Activated T-cell treated with anti-CD3 and anti-CD28 coated beads, Interleukin-2, amount 50 U/mL, for 72 hours (primary cell): ENCODE results near the gene DRAM1. TPM values are rescaled to one million over a fixed set of nuclear protein-coding genes. Genes with fewer than 3 reads are reported as not detected.
"Not testable (repeated sequence)": the region's sequence is repeated elsewhere in the genome, so short reads cannot be mapped to it uniquely, and the experiment has no call there.

Source experiments
- ATAC-seq, 2 donors: fragments of 150-1000 bp; cut with Tn5 transposase; replicated peaks in 1 of 2; 2 replicates each; pipeline ENCODE4 v1.10.0; 2021; ENCODE audit warnings: moderate library complexity in 2 of 2, mild to moderate bottlenecking in 1 of 2
- DNase-seq, 2 donors: peaks; one replicate each; pipeline ENCODE4 v3.0.0; 2021 to 2022; ENCODE audit warnings: mixed read lengths in 1 of 2
- H3K27ac Mint-ChIP-seq: one replicate; pipeline ENCODE4 v1.8.0; 2022; ENCODE audit warnings: mild to moderate bottlenecking, moderate library complexity, mixed read lengths
- H3K27me3 Mint-ChIP-seq: one replicate; pipeline ENCODE4 v1.8.0; 2022; ENCODE audit warnings: low read depth, mixed read lengths
- H3K36me3 Mint-ChIP-seq, 2 donors: one replicate each; pipeline ENCODE4 v1.8.0; 2022; ENCODE audit warnings: mixed read lengths in 2 of 2, mild to moderate bottlenecking in 1 of 2; ENCODE audit not compliant: insufficient read depth in 2 of 2
- H3K4me1 Mint-ChIP-seq: one replicate; pipeline ENCODE4 v1.8.0; 2022; ENCODE audit warnings: low read depth, mixed read lengths
- H3K4me3 Mint-ChIP-seq, 2 donors: one replicate each; pipeline ENCODE4 v1.8.0; 2022; ENCODE audit warnings: mild to moderate bottlenecking in 2 of 2, mixed read lengths in 2 of 2, moderate library complexity in 2 of 2
- H3K9me3 Mint-ChIP-seq, 2 donors: one replicate each; pipeline ENCODE4 v1.8.0; 2022; ENCODE audit warnings: mixed read lengths in 2 of 2
- total RNA-seq, 2 donors: library from RNA; stranded (reverse); gene quantifications; one replicate each; pipeline ENCODE4 v1.2.3, GENCODE V29; 2022

Gene DRAM1
- total RNA-seq, 2 donors from 2014 or later, result 6.4 to 9.9 TPM

DNA sequence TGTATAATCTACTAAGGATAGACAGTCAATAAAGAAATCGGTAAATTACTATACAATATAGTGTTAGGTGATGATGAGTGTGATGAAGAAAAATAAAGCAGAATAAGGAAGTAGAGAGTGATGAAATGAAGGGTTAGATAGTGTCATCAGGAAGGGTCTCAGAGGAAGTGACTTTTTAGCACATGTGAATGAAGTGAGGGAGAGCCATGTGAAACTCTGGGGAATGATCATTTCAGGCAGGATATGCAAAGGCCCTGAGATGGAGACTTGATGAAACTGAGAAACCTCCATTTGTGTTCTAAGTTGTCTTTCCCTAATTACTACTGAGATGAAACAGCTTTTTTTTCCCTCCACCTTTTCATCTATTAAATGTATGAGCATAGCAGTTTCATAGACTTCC is 27.2 kb upstream of the DRAM1 start:
- no peak for DNase-seq
- Mint-ChIP-seq H3K36me3 (no peaks in the 10 kb centered on the region), H3K9me3 (no peaks in the 10 kb centered on the region), H3K4me3 (no peak overlapping the region), H3K4me1 (peaks cover 13% of the 10 kb centered on the region), H3K27ac (no peak overlapping the region), H3K27me3 (no peaks in the 10 kb centered on the region)
- ATAC-seq, result no peak

- no peak overlapping the region for H3K27ac Mint-ChIP-seq
- peaks cover 3 to 6% of the 10 kb centered on the region in 2 donors for H3K9me3 Mint-ChIP-seq
- no peak overlapping the region for H3K4me3 Mint-ChIP-seq
- ATAC-seq (no peak), DNase-seq (no peak)
- H3K36me3 Mint-ChIP-seq, result peaks cover 0 to 7% of the 10 kb centered on the region in 2 donors
- H3K27me3 Mint-ChIP-seq, result peaks cover 6% of the 10 kb centered on the region
- peaks cover 23% of the 10 kb centered on the region for H3K4me1 Mint-ChIP-seq
Observed at GRCh38 chr12:101852998-101853397, 24.4 kb upstream of the DRAM1 start.

GRCh38 chr12:101854747-101855146 is 22.6 kb upstream of the DRAM1 start:
- DNase-seq (no peak), ATAC-seq (no peak)
- peaks cover 0 to 7% of the 10 kb centered on the region in 2 donors for H3K36me3 Mint-ChIP-seq
- peaks cover 6% of the 10 kb centered on the region for H3K27me3 Mint-ChIP-seq
- no peak overlapping the region for H3K4me3 Mint-ChIP-seq
- no peak overlapping the region for H3K27ac Mint-ChIP-seq
- peaks cover 23% of the 10 kb centered on the region for H3K4me1 Mint-ChIP-seq
- peaks cover 3 to 6% of the 10 kb centered on the region in 2 donors for H3K9me3 Mint-ChIP-seq

DNA sequence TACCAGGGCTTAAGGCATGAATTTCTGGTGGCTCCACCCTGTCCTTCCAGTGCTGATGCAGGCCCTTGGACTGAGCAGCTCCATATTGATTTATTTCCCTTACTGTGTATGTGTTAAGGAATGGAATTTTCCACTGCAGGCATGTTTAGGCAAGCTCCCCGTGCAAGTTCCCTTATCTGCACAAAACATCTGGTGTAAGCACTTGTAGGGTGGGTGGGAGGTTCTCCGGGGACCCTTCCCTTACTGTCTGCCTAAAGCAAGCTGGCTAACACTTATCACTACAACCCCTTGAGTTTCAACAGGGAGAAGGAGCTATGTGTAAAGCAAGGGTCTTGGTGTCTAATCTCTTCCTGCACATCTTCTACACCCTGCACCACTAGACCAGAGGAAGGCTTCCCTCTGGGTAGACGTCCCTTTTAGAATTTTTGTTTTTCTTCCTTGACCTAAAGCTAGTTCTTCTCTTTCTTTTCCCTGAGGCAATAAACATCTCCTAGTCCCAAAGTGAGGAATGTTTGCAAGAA is 22.0 kb upstream of the DRAM1 start:
- Mint-ChIP-seq H3K4me3 (no peak overlapping the region), H3K36me3 (peaks cover 0 to 7% of the 10 kb centered on the region in 2 donors), H3K9me3 (peaks cover 3 to 6% of the 10 kb centered on the region in 2 donors), H3K27ac (no peak overlapping the region), H3K4me1 (peaks cover 16% of the 10 kb centered on the region), H3K27me3 (peaks cover 6% of the 10 kb centered on the region)
- ATAC-seq, result no peak
- DNase-seq, result no peak

GRCh38 chr12:101855976-101856375 is 21.4 kb upstream of the DRAM1 start:
- Mint-ChIP-seq H3K27ac (no peak overlapping the region), H3K4me3 (no peak overlapping the region), H3K9me3 (peaks cover 3 to 6% of the 10 kb centered on the region in 2 donors), H3K4me1 (peaks cover 11% of the 10 kb centered on the region), H3K27me3 (peaks cover 6% of the 10 kb centered on the region), H3K36me3 (peaks cover 0 to 7% of the 10 kb centered on the region in 2 donors)
- ATAC-seq, result no peak
- no peak for DNase-seq

- DNase-seq, H3K4me3 Mint-ChIP-seq, H3K9me3 Mint-ChIP-seq, H3K27me3 Mint-ChIP-seq, H3K27ac Mint-ChIP-seq, H3K36me3 Mint-ChIP-seq, ATAC-seq, H3K4me1 Mint-ChIP-seq: not testable (repeated sequence)
Observed at GRCh38 chr12:101856614-101857013, 20.8 kb upstream of the DRAM1 start.

DNA sequence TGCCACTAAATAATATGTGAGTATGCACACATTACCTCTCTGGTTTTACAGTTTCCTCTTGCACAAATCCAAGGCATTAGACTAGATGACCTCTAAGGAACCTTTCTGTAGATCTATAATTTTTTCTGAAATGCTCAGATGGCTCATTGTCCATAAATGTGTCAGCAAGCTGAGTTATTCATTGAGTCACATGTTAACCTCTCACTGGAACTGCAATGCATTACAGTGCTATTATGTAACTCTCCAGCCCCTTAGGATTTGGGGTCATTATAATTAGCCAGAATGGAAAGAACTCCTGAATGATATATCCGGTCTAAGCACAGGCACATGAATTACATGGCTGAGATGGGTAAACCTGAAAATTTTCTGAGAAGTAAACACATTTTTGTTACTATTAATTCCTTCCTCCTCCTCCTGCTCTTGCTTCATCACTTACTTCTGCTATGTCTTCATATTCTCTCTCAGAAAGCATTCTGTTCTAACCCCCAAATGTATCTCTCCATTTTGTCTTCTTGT is 20.3 kb upstream of the DRAM1 start:
- peak; percentile 23 to 59 for ATAC-seq
- Mint-ChIP-seq H3K27me3 (peaks cover 6% of the 10 kb centered on the region), H3K4me3 (no peak overlapping the region), H3K36me3 (peaks cover 0 to 7% of the 10 kb centered on the region in 2 donors), H3K4me1 (peaks cover 9% of the 10 kb centered on the region), H3K27ac (no peak overlapping the region), H3K9me3 (peaks cover 3 to 6% of the 10 kb centered on the region in 2 donors)
- no peak for DNase-seq

GRCh38 chr12:101858361-101858760 is 19.0 kb upstream of the DRAM1 start:
- Mint-ChIP-seq H3K27ac (no peak overlapping the region), H3K27me3 (peaks cover 6% of the 10 kb centered on the region), H3K9me3 (peaks cover 3 to 6% of the 10 kb centered on the region in 2 donors), H3K36me3 (peaks cover 0 to 7% of the 10 kb centered on the region in 2 donors), H3K4me3 (no peak overlapping the region), H3K4me1 (peaks cover 9% of the 10 kb centered on the region)
- ATAC-seq (no peak), DNase-seq (no peak)

- Mint-ChIP-seq H3K4me1 (peaks cover 11% of the 10 kb centered on the region), H3K27ac (peak overlapping the region; percentile 78), H3K36me3 (peaks cover 2 to 9% of the 10 kb centered on the region in 2 donors), H3K4me3 (peak overlapping the region; percentile 50 to 67), H3K9me3 (peaks cover 4 to 7% of the 10 kb centered on the region in 2 donors), H3K27me3 (peaks cover 6% of the 10 kb centered on the region)
- DNase-seq (no peak), ATAC-seq (peak; percentile 79 to 83)
Observed at GRCh38 chr12:101859664-101860607, 17.4 kb upstream of the DRAM1 start.

DNA sequence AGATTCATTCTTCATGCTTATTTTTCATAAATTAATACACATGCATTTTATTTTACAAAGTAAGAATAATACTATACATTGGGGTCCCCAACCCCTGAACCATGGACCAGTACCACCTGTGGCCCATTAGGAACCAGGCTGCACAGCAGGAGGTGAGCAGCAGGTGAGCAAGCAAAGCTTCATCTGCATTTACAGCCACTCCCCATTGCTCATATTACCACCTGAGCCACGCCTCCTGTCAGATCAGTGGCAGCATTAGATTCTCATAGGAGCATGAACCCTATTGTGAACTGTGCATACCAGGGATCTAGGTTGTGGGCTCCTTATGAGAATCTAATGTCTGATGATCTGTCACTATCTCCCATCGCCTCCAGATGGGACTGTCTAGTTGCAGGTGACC is 15.7 kb upstream of the DRAM1 start:
- not testable (repeated sequence) for H3K27me3 Mint-ChIP-seq, H3K27ac Mint-ChIP-seq, H3K9me3 Mint-ChIP-seq, H3K36me3 Mint-ChIP-seq, H3K4me3 Mint-ChIP-seq, ATAC-seq, DNase-seq
- H3K4me1 Mint-ChIP-seq, result peaks cover 14% of the 10 kb centered on the region

DNA sequence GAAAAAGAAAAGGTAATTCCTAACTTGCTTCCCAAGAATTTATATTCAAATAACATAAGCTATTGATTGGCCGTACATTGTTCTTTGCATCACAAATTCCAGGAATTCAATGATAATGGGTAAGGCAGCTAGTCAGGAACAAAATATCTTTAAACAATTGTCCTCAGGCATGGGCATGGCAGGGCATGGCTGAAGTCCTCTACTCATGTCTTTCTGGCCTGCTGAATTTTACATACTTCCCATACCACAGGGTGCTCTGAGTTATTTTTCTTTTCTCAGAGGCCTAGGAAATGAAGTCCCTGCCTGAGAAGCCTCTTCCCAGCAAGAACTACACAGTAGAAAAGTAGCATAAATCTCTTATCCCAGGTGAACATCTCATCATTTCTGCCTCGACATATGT is 15.1 kb upstream of the DRAM1 start:
- Mint-ChIP-seq H3K36me3 (peaks cover 4 to 7% of the 10 kb centered on the region in 2 donors), H3K9me3 (peaks cover 4% of the 10 kb centered on the region in 2 donors), H3K27ac (no peak overlapping the region), H3K4me3 (no peak overlapping the region), H3K4me1 (peaks cover 14% of the 10 kb centered on the region), H3K27me3 (no peaks in the 10 kb centered on the region)
- no peak for ATAC-seq
- DNase-seq, result no peak

GRCh38 chr12:101863981-101864380 is 13.4 kb upstream of the DRAM1 start:
- peaks cover 4% of the 10 kb centered on the region in 2 donors for H3K9me3 Mint-ChIP-seq
- H3K4me3 Mint-ChIP-seq, result no peak overlapping the region
- ATAC-seq (no peak), DNase-seq (no peak)
- peaks cover 14% of the 10 kb centered on the region for H3K4me1 Mint-ChIP-seq
- H3K36me3 Mint-ChIP-seq, result peaks cover 4 to 7% of the 10 kb centered on the region in 2 donors
- no peaks in the 10 kb centered on the region for H3K27me3 Mint-ChIP-seq
- H3K27ac Mint-ChIP-seq, result no peak overlapping the region

GRCh38 chr12:101866615-101867373 is 10.6 kb upstream of the DRAM1 start:
- no peak for ATAC-seq
- DNase-seq, result no peak
- peaks cover 4 to 7% of the 10 kb centered on the region in 2 donors for H3K36me3 Mint-ChIP-seq
- peaks cover 14% of the 10 kb centered on the region for H3K4me1 Mint-ChIP-seq
- no peak overlapping the region for H3K27ac Mint-ChIP-seq
- H3K9me3 Mint-ChIP-seq, result peaks cover 4% of the 10 kb centered on the region in 2 donors
- H3K27me3 Mint-ChIP-seq, result no peaks in the 10 kb centered on the region
- H3K4me3 Mint-ChIP-seq, result no peak overlapping the region
